GM18526 (cell line): ENCODE measurements around the gene KIRREL3.

ENCODE experiments used
- POLR2A ChIP-seq: IDR thresholded peaks from 3 replicates; pipeline ENCODE4 v1.6.1; 2011; ENCODE audit not compliant: insufficient read length; ENCODE audit errors: extremely low read depth

Gene KIRREL3

GRCh38 chr11:126878913-126879482 lies 121.6 kb downstream of the KIRREL3 start:
- no peak for TF ChIP-seq POLR2A

- TF ChIP-seq POLR2A: no peak
These were observed 125.7 kb downstream of the KIRREL3 start for GRCh38 chr11:126874831-126875230.

GRCh38 chr11:126874276-126874675 lies 126.3 kb downstream of the KIRREL3 start:
- TF ChIP-seq POLR2A: no peak

- TF ChIP-seq POLR2A: no peak
These were observed 128.8 kb downstream of the KIRREL3 start for GRCh38 chr11:126871792-126872191.

- no peak for TF ChIP-seq POLR2A
These were observed 130.5 kb downstream of the KIRREL3 start for GRCh38 chr11:126870021-126870420.

GRCh38 chr11:126868741-126869140 lies 131.8 kb downstream of the KIRREL3 start:
- no peak for TF ChIP-seq POLR2A

- no peak for TF ChIP-seq POLR2A
These were observed 135.6 kb downstream of the KIRREL3 start for GRCh38 chr11:126864934-126865333.

GRCh38 chr11:126863294-126863997 lies 137.1 kb downstream of the KIRREL3 start:
- no peak for TF ChIP-seq POLR2A

GRCh38 chr11:126862664-126863243 lies 137.8 kb downstream of the KIRREL3 start:
- no peak for TF ChIP-seq POLR2A

GRCh38 chr11:126861796-126862459 lies 138.6 kb downstream of the KIRREL3 start:
- TF ChIP-seq POLR2A: no peak

GRCh38 chr11:126857860-126858808 lies 142.4 kb downstream of the KIRREL3 start:
- no peak for TF ChIP-seq POLR2A

- TF ChIP-seq POLR2A: no peak
These were observed 145.0 kb downstream of the KIRREL3 start for GRCh38 chr11:126855536-126855935.

- no peak for TF ChIP-seq POLR2A
These were observed 146.8 kb downstream of the KIRREL3 start for GRCh38 chr11:126853732-126854131.

- no peak for TF ChIP-seq POLR2A
These were observed 155.8 kb downstream of the KIRREL3 start for GRCh38 chr11:126844789-126845188.

GRCh38 chr11:126843096-126843495 lies 157.5 kb downstream of the KIRREL3 start:
- no peak for TF ChIP-seq POLR2A
